HG03135 (cell line): Measurements from ENCODE around the gene WFIKKN2.

ENCODE experiments used
- ATAC-seq: cut with Tn5 transposase; IDR thresholded peaks from one replicate; pipeline ENCODE4 v1.9.1; 2021; ENCODE audit warnings: mild to moderate bottlenecking, moderate library complexity; ENCODE audit not compliant: unreplicated experiment

WFIKKN2 gene

GRCh38 chr17:50833510-50834428, 1.6 kb upstream of the WFIKKN2 start:
- ATAC-seq = no peak

DNA sequence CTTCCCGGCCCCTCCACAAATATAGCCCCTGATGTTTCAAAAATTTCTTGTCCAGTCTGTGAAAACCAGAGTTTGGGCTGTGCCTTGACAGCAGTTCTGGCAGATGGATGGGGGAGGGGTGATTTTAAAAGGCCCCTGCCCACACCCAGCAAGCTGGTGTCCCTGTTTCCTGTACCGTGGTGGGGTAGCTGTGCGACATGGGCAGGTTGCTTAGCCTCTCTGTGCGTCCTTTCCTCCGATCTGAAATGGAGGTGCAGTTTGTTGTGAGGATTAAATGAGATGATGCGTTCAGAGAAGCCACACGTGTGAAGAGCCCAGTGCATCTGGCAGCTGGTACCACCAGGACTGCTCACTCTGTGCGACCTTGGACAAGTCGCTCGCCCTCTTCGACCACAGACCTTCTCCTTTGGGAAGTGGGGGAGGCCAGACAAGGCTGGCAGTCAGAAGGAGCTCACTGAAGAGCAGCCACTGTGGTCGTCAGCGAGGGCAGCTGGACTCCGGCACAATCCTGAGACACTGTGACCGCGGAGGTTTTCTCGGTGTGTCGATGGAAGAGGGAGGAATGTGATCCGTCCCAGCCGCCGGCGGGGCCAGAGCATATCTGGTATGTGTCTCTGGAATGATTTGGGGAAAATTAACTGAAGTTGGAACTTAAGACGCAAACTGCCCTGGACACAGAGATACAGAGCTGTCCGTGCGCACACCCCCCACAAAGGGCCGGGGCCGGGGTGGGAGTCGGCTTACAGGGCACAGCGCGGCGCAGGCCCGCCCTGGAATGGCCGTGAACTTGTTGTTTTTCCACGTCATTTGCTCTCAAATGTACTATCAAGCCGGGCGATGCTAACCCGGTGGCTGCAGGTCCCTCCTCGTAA, 721 bp upstream of the WFIKKN2 start:
- no peak for ATAC-seq

GRCh38 chr17:50836826-50837225, 1.4 kb downstream of the WFIKKN2 start:
- no peak for ATAC-seq

- no peak for ATAC-seq
Measured at GRCh38 chr17:50837286-50837979, 2.0 kb downstream of the WFIKKN2 start.

DNA sequence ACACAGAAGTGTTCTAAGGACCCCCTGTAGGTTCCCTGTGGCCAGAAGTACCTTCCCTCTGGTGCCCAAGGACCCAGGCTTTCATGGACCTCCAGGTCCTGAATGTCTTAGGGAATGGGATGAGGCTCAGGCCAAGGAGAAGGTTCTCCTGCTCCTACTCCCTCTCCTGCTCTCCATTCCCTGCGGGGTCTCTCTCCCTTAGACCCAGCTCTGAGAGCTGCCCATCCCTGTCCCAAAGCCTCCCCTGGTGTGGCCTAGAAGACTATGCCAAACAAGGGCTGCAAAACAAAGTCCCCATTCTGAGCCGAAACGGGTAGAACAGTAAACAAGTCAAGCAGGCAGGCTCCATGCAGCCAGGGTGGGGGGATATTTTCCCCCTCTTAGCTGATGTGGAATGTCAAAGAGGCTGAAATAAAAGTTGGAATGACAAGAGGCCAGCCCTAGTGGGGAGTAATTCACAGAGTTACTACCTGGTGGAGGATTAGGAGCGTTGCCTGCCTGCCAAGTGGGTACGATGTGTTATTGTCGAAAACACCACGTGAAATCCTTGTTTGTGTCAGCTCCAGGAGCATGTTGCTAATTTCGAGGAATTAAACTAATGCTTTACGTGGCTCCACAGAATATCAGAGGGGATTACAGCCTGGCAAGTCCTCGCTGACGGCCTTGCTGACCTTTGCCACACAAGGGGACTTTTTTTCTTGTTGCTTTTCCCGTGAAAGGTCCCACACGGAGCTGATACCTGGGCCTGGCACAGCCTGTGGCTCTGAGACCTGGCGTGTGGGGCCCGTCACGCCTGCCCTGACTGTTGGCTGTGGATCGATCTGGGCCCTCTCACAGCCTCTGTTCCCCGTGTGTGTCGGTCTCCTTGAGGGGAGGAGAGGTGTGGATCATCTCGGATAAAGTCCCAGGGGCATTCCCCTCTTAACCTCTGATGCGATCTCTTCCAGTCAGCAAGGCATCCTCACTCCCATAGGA, 2.9 kb downstream of the WFIKKN2 start:
- ATAC-seq = no peak

- ATAC-seq = no peak
Measured at GRCh38 chr17:50839591-50840310, 4.4 kb downstream of the WFIKKN2 start.

DNA sequence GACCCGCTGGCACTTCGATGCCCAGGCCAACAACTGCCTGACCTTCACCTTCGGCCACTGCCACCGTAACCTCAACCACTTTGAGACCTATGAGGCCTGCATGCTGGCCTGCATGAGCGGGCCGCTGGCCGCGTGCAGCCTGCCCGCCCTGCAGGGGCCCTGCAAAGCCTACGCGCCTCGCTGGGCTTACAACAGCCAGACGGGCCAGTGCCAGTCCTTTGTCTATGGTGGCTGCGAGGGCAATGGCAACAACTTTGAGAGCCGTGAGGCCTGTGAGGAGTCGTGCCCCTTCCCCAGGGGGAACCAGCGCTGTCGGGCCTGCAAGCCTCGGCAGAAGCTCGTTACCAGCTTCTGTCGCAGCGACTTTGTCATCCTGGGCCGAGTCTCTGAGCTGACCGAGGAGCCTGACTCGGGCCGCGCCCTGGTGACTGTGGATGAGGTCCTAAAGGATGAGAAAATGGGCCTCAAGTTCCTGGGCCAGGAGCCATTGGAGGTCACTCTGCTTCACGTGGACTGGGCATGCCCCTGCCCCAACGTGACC, 5.0 kb downstream of the WFIKKN2 start:
- ATAC-seq = no peak

DNA sequence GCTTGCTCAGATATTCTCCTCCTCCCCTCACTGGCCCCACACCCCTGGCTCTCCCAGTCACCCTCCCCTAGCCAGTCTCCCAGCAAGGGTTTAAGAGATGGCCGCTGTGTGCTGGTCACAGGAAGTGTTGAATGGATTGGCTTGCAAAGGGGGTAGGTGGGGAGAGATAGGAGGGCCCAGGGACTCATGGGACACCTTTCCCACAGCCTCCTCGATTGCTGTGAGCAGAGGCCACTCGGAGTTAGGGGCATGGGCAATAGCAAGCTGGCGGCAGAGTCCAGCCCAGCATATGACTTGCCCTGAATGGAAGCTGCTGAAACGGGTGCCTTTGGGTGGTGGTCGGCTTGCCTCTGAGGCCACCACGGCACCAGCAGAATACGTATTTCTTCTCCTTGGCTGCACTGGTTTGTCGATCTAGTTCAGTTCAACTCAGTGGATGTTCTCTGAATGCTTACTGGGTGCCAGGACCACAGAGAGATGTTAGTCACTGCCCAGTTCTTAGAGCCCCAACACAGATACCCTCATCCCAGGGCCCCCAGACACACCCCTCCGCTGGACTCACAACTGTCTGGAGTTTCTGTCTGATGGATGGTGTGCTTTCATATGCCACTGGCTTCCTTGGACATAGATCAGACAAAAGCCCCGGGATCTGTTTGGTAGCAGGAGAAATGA, 6.0 kb downstream of the WFIKKN2 start:
- ATAC-seq = no peak

GRCh38 chr17:50841949-50842354, 6.6 kb downstream of the WFIKKN2 start:
- peak; percentile 63 for ATAC-seq

DNA sequence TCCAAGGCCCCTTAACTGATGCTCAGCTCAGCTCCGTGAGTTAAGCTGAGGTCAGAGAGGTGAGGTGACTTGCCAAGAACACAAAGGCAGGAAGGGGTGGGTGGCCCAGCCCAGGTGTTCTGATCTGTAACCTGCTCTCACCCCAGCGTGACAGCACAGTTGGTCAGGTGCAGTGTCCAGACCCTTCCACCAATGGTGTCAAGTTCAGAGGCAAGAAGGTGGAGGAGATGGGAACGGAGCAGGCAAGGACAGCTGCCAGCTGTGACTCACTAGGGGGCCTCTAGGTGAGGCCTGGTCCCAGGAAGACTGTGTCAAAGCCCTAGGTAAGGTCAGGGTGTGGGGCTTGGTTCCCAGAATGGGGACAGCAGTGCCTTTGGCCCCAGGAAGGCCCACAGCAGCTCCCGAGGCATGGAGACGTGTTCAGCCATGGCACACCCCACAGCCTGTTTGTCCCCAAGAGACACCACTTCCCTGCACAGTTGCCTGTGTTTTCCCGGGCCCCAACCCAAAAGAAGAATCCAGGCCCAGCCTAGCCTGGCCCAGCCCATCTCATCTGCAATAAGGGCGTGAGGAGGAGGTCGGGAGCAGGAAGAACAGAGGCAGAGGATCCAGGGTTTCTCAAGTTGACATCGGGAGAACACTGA, 7.2 kb downstream of the WFIKKN2 start:
- ATAC-seq = no peak

- no peak for ATAC-seq
Measured at GRCh38 chr17:50843150-50843905, 7.9 kb downstream of the WFIKKN2 start.

DNA sequence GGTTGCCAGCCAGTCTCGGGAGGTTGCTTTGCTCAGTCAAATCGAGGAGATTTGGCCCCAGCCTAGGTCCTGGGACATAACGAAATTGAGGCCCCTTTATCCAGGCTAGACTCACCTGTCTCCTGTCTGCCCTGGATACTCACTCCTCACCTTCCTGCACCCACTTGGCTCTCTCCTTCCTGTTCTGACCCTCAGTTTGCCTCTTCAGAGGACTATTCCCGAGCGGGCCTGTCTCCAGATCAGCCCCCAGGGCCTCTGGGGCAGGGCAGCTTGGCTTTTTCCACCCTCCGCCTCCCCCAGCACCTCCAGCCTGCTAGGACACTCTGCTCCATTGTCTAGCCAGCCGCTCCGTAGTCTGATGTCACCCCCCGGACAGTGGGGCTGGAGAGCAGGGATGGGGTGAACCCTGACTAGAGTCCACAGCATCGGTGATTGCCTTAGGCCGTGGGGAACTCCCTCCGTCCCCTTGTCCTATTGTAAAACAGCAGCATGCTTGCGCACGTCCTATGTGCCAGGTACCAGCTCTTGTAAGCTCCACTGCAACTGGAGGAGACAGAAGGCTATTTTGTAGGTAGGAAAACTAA, 8.8 kb downstream of the WFIKKN2 start:
- no peak for ATAC-seq

DNA sequence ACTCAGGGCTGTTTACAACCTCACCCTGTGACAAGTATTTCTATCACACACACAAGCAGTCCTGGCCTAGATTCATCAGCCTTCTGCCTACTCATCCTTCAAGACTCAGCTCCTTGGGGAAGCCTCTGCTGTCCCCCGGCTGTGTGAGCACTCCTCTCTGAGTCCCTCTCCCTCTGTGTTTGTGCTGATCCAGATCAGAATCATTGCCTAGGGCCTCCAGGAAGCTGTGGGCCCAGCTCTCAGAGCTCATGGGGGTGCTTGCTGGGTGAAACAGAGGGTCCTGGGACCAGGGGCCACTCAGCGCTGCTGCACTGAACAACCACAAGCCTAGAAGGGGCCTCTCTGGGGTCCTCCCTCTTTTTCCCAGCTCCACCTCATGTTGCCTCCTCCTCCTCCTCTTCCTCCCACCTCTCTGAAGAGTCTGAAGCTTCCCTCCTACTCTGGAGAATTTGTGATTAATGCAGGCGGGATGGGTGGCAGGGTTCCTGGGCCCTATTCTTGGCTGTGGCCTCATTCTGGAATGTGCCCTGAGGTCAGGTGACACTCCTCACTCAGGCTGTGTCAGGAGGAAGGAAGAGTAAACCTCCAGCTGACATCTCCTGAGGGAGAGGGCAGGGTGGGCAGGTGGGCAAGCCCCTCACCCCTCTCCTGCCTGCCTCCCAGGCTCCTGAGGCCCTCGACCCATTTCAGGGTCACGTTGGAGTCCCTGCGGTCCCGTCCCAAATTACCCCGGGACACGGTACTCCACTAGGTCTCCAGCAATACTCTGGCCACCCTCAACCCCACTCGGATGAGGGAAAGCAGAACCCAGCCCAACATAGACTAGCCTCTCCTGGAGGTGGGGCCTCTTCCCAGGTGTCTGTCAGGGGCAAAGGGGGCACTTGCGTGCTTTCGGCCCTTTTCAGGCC, 10.1 kb downstream of the WFIKKN2 start:
- ATAC-seq = no peak

GRCh38 chr17:50847566-50847965, 12.2 kb downstream of the WFIKKN2 start:
- ATAC-seq = no peak

DNA sequence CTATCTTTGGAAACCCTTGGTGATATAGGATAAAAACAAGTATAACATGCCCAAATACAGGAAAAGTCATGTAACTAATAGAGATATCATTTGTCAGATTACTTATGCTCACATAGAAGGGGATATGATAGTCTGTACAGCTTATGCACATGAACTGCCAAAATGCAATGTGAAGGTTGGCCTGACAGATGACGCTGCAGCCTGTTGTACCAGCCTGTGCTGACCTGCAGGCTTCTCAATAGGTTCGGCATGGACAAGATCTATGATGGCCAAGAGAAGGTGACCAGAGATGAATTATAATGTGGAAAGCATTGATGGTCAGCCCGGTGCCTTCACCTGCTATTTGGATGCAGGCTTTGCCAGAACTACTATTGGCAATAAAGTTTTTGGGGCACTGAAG, 12.7 kb downstream of the WFIKKN2 start:
- ATAC-seq = no peak

DNA sequence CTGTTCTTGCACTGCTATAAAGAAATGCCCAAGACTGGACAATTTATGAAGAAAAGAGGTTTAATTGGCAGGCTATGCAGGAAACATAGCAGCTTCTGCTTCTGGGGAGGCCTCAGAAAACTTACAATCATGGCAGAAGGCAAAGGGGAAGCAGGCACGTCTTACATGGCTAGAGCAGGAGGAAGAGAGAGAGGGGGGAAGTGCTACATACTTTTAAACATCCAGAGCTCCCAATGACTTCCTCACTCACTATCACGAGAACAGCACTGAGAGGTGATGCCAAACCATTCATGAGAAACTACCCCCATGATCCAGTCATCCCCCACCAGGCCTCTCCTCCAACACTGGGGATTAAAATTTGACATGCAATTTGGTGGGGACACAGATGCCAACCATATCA, 13.3 kb downstream of the WFIKKN2 start:
- no peak for ATAC-seq
